ENCODE measurements around the gene TMEM225B. TPM values are rescaled to one million over a fixed set of nuclear protein-coding genes. Genes with fewer than 3 reads are reported as not detected.
"Not testable (repeated sequence)": the region's sequence is repeated elsewhere in the genome, so short reads cannot be mapped to it uniquely, and the experiment has no call there.

Gene TMEM225B
- total and polyA plus RNA-seq, 7 experiments from 2014 or later: 0.44 to 2.5 (median 0.90) TPM; not detected in 1

DNA sequence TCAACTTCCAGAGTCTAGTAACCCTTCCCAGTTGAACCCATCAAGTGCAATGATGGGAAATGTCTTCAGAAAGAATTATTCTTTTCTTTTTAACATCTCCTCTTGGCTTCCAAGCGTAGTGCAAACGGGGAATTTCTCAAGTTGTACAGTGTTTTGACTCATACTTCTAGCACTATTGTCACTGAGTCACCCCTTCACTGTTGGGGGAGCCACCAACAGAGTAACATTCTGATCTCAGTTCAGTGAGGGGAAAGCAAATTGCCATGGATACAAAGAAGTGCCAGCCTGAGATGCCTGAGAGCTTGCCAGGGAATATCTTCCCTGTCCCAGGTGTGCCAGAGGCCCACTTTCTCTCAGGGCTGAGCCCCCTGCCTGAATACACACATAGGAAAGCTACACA lies 50.8 kb downstream of the TMEM225B start:
- Mint-ChIP-seq H3K9me3 (peaks cover 0 to 10% (median 0%) of the 10 kb centered on the region in 11 donors), H3K27me3 (no peaks in the 10 kb centered on the region), H3K36me3 (peaks cover 7 to 62% (median 56%) of the 10 kb centered on the region in 5 donors), H3K4me3 (no peak overlapping the region), H3K4me1 (peaks cover 0 to 12% (median 0%) of the 10 kb centered on the region in 7 donors), H3K27ac (no peak overlapping the region)
- intact Hi-C loops (cut with micrococcal nuclease): no loop called here
- no peak for DNase-seq
- POLR2A ChIA-PET: no interaction called here
- H3K4me3 ChIP-seq (ENCODE audit: low read length): no peak overlapping the region
- ATAC-seq: no peak
- no peaks in the 10 kb centered on the region for H3K4me1 ChIP-seq (ENCODE audit: control insufficient read depth in 2 of 2, insufficient read depth in 2 of 2, low read length in 2 of 2)
- CTCF ChIA-PET: no interaction called here
- H3K9me3 ChIP-seq (ENCODE audit: control insufficient read depth in 2 of 3, low read length in 3 of 3): no peaks in the 10 kb centered on the region
- H3K27me3 ChIP-seq (ENCODE audit: control insufficient read depth in 2 of 2, insufficient read depth in 2 of 2, low read length in 2 of 2): no peaks in the 10 kb centered on the region
- no peaks in the 10 kb centered on the region for H3K36me3 ChIP-seq (ENCODE audit: control insufficient read depth in 2 of 3, insufficient read depth in 3 of 3, low read length in 3 of 3)
- no peak overlapping the region for H3K27ac ChIP-seq (ENCODE audit: low read depth, low read length)

DNA sequence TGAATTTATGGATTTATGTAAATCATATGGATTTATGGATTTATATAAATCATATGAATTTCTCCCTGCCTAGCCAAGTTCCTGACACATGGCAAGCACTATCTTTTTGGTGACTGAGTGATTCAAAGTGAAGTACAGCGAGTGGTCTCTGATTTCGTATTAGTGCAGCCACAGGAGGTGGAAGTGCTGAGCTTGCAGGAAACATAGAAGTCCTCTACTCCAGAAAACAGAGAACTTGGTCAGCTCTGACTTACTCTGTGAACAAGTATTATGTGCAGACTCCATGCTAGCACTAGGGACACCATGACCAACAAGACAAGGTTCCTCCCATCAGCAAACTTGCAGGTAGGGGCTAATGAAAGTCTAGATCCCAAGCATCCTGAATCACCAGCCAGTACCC lies 53.2 kb downstream of the TMEM225B start:
- ATAC-seq (no peak), DNase-seq (no peak)
- Histone ChIP-seq H3K9me3 (ENCODE audit: control insufficient read depth in 2 of 3, low read length in 3 of 3) (no peaks in the 10 kb centered on the region), H3K36me3 (ENCODE audit: control insufficient read depth in 2 of 3, insufficient read depth in 3 of 3, low read length in 3 of 3) (no peaks in the 10 kb centered on the region), H3K27me3 (ENCODE audit: control insufficient read depth in 2 of 2, insufficient read depth in 2 of 2, low read length in 2 of 2) (no peaks in the 10 kb centered on the region), H3K27ac (ENCODE audit: low read depth, low read length) (no peak overlapping the region), H3K4me3 (ENCODE audit: low read length) (no peak overlapping the region), H3K4me1 (ENCODE audit: control insufficient read depth in 2 of 2, insufficient read depth in 2 of 2, low read length in 2 of 2) (no peaks in the 10 kb centered on the region)
- H3K27ac Mint-ChIP-seq: no peak overlapping the region
- H3K36me3 Mint-ChIP-seq: peaks cover 4 to 57% (median 53%) of the 10 kb centered on the region in 5 donors
- peaks cover 0 to 12% (median 0%) of the 10 kb centered on the region in 11 donors for H3K9me3 Mint-ChIP-seq
- no peaks in the 10 kb centered on the region for H3K27me3 Mint-ChIP-seq
- ChIA-PET CTCF (no interaction called here), POLR2A (no interaction called here)
- intact Hi-C loops (cut with micrococcal nuclease): no loop called here
- H3K4me3 Mint-ChIP-seq: no peak overlapping the region
- peaks cover 0 to 11% (median 4%) of the 10 kb centered on the region in 7 donors for H3K4me1 Mint-ChIP-seq

- Mint-ChIP-seq H3K4me1 (peaks cover 0 to 11% (median 9%) of the 10 kb centered on the region in 7 donors), H3K36me3 (peaks cover 8 to 55% (median 47%) of the 10 kb centered on the region in 5 donors), H3K27ac (no peak overlapping the region), H3K27me3 (no peaks in the 10 kb centered on the region), H3K9me3 (peaks cover 0 to 15% (median 5%) of the 10 kb centered on the region in 11 donors), H3K4me3 (no peak overlapping the region)
- intact Hi-C loops (cut with micrococcal nuclease): no loop called here
- ChIA-PET POLR2A (no interaction called here), CTCF (interaction anchor here (0.6 kb wide), 1 partner anchor 401 kb away, joined by 3 read pairs; no protein-coding TSS in a partner anchor)
- Histone ChIP-seq H3K4me1 (ENCODE audit: control insufficient read depth in 2 of 2, insufficient read depth in 2 of 2, low read length in 2 of 2) (no peaks in the 10 kb centered on the region), H3K36me3 (ENCODE audit: control insufficient read depth in 2 of 3, insufficient read depth in 3 of 3, low read length in 3 of 3) (no peaks in the 10 kb centered on the region), H3K27me3 (ENCODE audit: control insufficient read depth in 2 of 2, insufficient read depth in 2 of 2, low read length in 2 of 2) (no peaks in the 10 kb centered on the region), H3K9me3 (ENCODE audit: control insufficient read depth in 2 of 3, low read length in 3 of 3) (no peaks in the 10 kb centered on the region), H3K4me3 (ENCODE audit: low read length) (no peak overlapping the region), H3K27ac (ENCODE audit: low read depth, low read length) (no peak overlapping the region)
- DNase-seq: no peak
- ATAC-seq: no peak
Observed at GRCh38 chr7:99652671-99653070, 54.6 kb downstream of the TMEM225B start.

DNA sequence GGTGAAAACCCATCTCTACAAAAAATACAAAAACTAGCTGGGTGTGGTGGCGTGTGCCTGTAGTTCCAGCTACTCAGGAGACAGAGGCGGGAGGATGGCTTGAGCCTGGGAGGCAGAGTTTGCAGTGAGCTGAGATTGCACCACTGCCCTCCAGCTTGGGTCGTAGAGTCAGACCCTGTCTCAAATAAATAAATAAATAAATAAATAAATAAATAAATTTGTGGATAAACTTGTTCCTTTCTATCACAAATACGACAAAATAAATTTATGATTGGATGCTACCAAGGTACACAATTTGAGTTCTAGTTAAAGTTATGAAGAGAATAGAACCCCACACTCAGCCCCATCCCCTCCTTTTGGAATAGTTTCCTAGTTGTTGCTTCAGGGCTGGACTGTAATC lies 55.2 kb downstream of the TMEM225B start:
- H3K4me1 Mint-ChIP-seq: peaks cover 0 to 11% (median 9%) of the 10 kb centered on the region in 7 donors
- POLR2A ChIA-PET; DNase-seq; H3K27ac Mint-ChIP-seq; H3K27me3 Mint-ChIP-seq; H3K4me3 ChIP-seq (ENCODE audit: low read length); H3K36me3 ChIP-seq (ENCODE audit: control insufficient read depth in 2 of 3, insufficient read depth in 3 of 3, low read length in 3 of 3); intact Hi-C loops (cut with micrococcal nuclease); H3K27ac ChIP-seq (ENCODE audit: low read depth, low read length); H3K27me3 ChIP-seq (ENCODE audit: control insufficient read depth in 2 of 2, insufficient read depth in 2 of 2, low read length in 2 of 2); H3K4me3 Mint-ChIP-seq; H3K9me3 ChIP-seq (ENCODE audit: control insufficient read depth in 2 of 3, low read length in 3 of 3); ATAC-seq; H3K4me1 ChIP-seq (ENCODE audit: control insufficient read depth in 2 of 2, insufficient read depth in 2 of 2, low read length in 2 of 2): not testable (repeated sequence)
- peaks cover 0 to 17% (median 5%) of the 10 kb centered on the region in 11 donors for H3K9me3 Mint-ChIP-seq
- peaks cover 6 to 54% (median 43%) of the 10 kb centered on the region in 5 donors for H3K36me3 Mint-ChIP-seq
- CTCF ChIA-PET: interaction anchor here (0.6 kb wide), 1 partner anchor 400 kb away, joined by 3 read pairs; no protein-coding TSS in a partner anchor

- intact Hi-C loops (cut with micrococcal nuclease): no loop called here
- Histone ChIP-seq H3K36me3 (ENCODE audit: control insufficient read depth in 2 of 3, insufficient read depth in 3 of 3, low read length in 3 of 3) (no peaks in the 10 kb centered on the region), H3K9me3 (ENCODE audit: control insufficient read depth in 2 of 3, low read length in 3 of 3) (no peaks in the 10 kb centered on the region), H3K27me3 (ENCODE audit: control insufficient read depth in 2 of 2, insufficient read depth in 2 of 2, low read length in 2 of 2) (no peaks in the 10 kb centered on the region), H3K4me3 (ENCODE audit: low read length) (no peak overlapping the region), H3K4me1 (ENCODE audit: control insufficient read depth in 2 of 2, insufficient read depth in 2 of 2, low read length in 2 of 2) (no peaks in the 10 kb centered on the region), H3K27ac (ENCODE audit: low read depth, low read length) (no peak overlapping the region)
- no peak for DNase-seq
- no peak overlapping the region for H3K27ac Mint-ChIP-seq
- peaks cover 0 to 17% (median 5%) of the 10 kb centered on the region in 11 donors for H3K9me3 Mint-ChIP-seq
- no peak for ATAC-seq
- H3K4me1 Mint-ChIP-seq: peaks cover 0 to 11% (median 9%) of the 10 kb centered on the region in 7 donors
- ChIA-PET POLR2A (no interaction called here), CTCF (no interaction called here)
- no peak overlapping the region for H3K4me3 Mint-ChIP-seq
- H3K36me3 Mint-ChIP-seq: peaks cover 7 to 56% (median 45%) of the 10 kb centered on the region in 5 donors
- no peaks in the 10 kb centered on the region for H3K27me3 Mint-ChIP-seq
Observed at GRCh38 chr7:99653754-99654153, 55.7 kb downstream of the TMEM225B start.

DNA sequence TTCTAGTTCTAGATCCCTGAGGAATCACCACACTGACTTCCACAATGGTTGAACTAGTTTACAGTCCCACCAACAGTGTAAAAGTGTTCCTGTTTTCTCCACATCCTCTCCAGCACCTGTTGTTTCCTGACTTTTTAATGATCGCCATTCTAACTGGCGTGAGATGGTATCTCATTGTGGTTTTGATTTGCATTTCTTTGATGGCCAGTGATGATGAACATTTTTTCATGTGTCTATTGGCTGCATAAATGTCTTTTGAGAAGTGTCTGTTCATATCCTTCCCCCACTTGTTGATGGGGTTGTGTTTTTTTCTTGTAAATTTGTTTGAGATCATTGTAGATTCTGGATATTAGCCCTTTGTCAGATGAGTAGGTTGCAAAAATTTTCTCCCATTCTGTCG lies 56.6 kb downstream of the TMEM225B start:
- H3K27me3 Mint-ChIP-seq; H3K27me3 ChIP-seq (ENCODE audit: control insufficient read depth in 2 of 2, insufficient read depth in 2 of 2, low read length in 2 of 2); DNase-seq; ATAC-seq; H3K4me3 Mint-ChIP-seq; CTCF ChIA-PET; H3K27ac ChIP-seq (ENCODE audit: low read depth, low read length); POLR2A ChIA-PET; intact Hi-C loops (cut with micrococcal nuclease); H3K27ac Mint-ChIP-seq; H3K9me3 ChIP-seq (ENCODE audit: control insufficient read depth in 2 of 3, low read length in 3 of 3); H3K36me3 ChIP-seq (ENCODE audit: control insufficient read depth in 2 of 3, insufficient read depth in 3 of 3, low read length in 3 of 3); H3K4me1 ChIP-seq (ENCODE audit: control insufficient read depth in 2 of 2, insufficient read depth in 2 of 2, low read length in 2 of 2); H3K4me3 ChIP-seq (ENCODE audit: low read length): not testable (repeated sequence)
- H3K4me1 Mint-ChIP-seq: peaks cover 0 to 11% (median 9%) of the 10 kb centered on the region in 7 donors
- peaks cover 9 to 58% (median 46%) of the 10 kb centered on the region in 5 donors for H3K36me3 Mint-ChIP-seq
- peaks cover 0 to 17% (median 5%) of the 10 kb centered on the region in 11 donors for H3K9me3 Mint-ChIP-seq

DNA sequence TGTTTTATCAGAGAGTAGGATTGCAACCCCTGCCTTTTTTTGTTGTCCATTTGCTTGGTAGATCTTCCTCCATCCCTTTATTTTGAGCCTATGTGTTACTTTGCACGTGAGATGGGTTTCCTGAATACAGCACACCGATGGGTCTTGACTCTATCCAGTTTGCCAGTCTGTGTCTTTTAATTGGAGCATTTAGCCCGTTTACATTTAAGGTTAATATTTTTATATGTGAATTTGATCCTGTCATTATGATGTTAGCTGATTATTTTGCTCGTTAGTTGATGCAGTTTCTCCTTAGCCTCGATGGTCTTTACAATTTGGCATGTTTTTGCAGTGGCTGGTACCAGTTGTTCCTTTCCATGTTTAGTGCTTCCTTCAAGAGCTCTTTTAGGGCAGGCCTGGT lies 59.8 kb downstream of the TMEM225B start:
- intact Hi-C loops (cut with micrococcal nuclease); H3K36me3 ChIP-seq (ENCODE audit: control insufficient read depth in 2 of 3, insufficient read depth in 3 of 3, low read length in 3 of 3); H3K4me3 ChIP-seq (ENCODE audit: low read length); CTCF ChIA-PET; H3K4me1 ChIP-seq (ENCODE audit: control insufficient read depth in 2 of 2, insufficient read depth in 2 of 2, low read length in 2 of 2); ATAC-seq; POLR2A ChIA-PET; H3K4me3 Mint-ChIP-seq; H3K27me3 ChIP-seq (ENCODE audit: control insufficient read depth in 2 of 2, insufficient read depth in 2 of 2, low read length in 2 of 2); H3K27me3 Mint-ChIP-seq; H3K9me3 ChIP-seq (ENCODE audit: control insufficient read depth in 2 of 3, low read length in 3 of 3); H3K27ac Mint-ChIP-seq; H3K27ac ChIP-seq (ENCODE audit: low read depth, low read length); DNase-seq: not testable (repeated sequence)
- H3K36me3 Mint-ChIP-seq: peaks cover 14 to 61% (median 42%) of the 10 kb centered on the region in 5 donors
- peaks cover 0 to 11% (median 9%) of the 10 kb centered on the region in 7 donors for H3K4me1 Mint-ChIP-seq
- peaks cover 0 to 17% (median 5%) of the 10 kb centered on the region in 11 donors for H3K9me3 Mint-ChIP-seq
